Daoy (cell line): ENCODE data around the gene DSP. TPM values are rescaled to one million over a fixed set of nuclear protein-coding genes. Genes with fewer than 3 reads are reported as not detected.
A peak's percentile ranks its signal among the peaks of the same experiment; 100 is the strongest.

Experiments
- DNase-seq: peaks from one replicate; pipeline ENCODE4 v3.0.0-alpha.2; 2015; ENCODE audit warnings: low read depth
- total RNA-seq: library from RNA; depleted of rRNA; stranded (reverse); fragments of >200 nt; shearing (Covaris generic); gene quantifications from 2 replicates; pipeline ENCODE4 v1.2.3, GENCODE V29; 2014; rRNA removed

DSP gene
- 62.7 and 67.4 TPM in 2 replicates for total RNA-seq

GRCh38 chr6:7541175-7542064 is at the start of gene DSP:
Gene DSP (plus strand): TSS chr6:7541671. CDS start chr6:7541916, 245 bp downstream.
- DNase-seq: peak; percentile 90

GRCh38 chr6:7493866-7494265 is 47.6 kb upstream of the DSP start:
- DNase-seq: no peak

DNA sequence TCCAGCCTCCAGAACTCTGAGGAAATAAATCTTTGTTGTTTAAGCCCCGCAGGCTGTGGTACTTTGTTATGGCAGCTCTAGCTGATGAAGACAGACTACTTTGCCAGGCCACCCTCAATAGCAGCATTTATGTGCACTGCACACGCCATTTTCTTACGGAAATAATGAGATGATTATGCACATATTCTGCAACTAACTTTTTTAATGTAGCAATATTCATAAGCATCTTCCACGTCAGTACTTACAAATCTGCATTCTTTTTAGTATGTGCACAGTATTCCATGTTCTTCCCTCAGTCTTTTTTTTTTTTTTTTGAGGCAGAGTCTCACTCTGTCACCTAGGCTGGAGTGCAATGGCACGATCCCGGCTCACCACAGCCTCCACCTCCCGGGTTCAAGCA is 46.8 kb upstream of the DSP start:
- no peak for DNase-seq

DNA sequence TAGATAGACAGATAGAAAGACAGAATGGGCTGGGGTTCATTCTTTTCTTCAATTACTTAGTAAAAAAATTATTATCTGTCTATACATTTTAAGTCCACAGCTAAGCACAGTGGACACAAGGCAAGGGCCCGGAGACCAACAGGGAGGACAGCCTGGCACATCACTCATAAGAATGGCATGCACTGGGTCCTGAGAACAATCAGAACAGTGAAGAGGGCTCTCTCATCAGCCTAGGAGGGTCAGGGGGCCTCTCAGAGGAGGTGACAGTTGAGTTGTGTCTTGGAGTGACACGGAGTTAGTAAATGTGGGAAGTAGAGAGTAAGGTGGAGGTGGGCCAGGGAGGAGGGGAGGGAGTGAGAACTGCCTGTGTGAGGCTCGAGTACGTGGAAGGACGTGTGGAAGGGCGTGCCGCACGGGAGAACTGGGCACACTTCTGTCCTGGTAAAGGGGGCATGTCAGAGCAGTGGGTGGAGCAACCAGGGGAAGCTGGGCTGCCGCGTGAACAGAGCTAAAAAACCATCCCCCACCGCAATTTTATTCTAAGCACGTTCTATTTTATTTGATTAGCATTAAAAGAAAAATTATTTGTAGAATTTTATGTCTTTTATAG is 45.1 kb upstream of the DSP start:
- peak; percentile 16 for DNase-seq

DNA sequence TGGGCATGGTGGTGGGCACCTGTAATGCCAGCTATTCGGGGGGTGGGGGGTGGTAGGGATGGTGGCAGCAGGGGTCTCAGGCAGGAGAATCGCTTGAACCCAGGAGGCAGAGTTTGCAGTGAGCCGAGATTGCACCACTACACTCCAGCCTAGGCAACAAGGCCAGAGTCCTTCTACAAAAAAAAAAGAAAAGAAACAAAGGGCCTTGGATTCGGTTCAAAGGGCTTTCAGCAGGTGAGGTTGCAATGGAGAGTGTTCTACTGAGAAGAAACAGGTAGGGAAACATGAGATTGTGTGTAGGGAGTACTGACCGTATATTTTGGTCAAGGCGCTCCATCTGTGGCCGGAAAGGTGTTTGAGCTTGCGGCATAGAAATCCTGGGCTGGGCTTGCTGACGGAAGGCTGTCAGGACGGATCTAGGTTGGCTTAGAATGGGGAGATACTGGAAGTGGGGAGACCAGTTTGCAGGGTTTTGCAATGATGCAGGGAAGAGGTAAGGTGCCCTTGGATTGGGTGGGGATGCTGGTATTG is 40.7 kb upstream of the DSP start:
- no peak for DNase-seq

GRCh38 chr6:7502743-7503142 is 38.7 kb upstream of the DSP start:
- DNase-seq: no peak

- DNase-seq: no peak
These were observed 37.4 kb upstream of the DSP start for GRCh38 chr6:7504041-7504440.

GRCh38 chr6:7505189-7505699 is 36.2 kb upstream of the DSP start:
- peak; percentile 97 for DNase-seq

GRCh38 chr6:7507600-7507999 is 33.9 kb upstream of the DSP start:
- DNase-seq: no peak

DNA sequence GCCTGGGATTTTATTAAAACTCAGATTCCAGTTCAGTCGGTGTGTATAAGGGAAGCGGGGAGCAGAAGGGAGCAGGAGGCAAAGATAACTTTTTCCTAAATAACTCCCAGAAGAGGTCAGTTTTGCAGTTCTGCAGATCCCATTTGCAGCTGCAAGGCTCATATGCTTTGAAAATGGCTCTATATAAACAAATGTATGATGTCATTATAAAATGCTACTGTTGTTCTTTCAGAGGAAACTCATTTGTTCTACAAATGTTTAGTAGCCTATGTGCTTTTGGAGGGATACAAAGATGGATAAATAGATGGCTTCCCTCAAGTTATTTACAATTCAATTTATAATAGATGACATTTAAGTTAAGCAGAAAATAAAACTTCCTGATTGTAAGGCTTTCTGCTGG is 29.2 kb upstream of the DSP start:
- no peak for DNase-seq

DNA sequence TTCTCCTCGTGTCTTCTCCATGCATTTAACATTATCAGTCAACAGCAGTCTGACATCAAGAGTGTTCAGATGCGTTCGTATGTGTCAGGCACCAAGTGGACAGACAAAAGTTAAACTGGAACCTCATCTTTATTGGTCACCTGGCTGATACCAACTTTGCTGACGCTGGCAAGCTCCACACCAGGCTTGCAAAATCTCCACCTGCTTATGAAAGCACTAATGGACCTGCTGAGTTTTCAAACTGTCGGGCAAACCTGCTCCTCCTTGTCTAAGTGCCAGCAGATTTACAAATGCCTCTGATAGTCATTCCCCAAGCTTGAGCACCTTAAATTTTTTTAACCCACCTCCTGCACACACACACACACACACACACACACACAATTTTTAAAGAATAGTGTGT is 27.9 kb upstream of the DSP start:
- no peak for DNase-seq

DNA sequence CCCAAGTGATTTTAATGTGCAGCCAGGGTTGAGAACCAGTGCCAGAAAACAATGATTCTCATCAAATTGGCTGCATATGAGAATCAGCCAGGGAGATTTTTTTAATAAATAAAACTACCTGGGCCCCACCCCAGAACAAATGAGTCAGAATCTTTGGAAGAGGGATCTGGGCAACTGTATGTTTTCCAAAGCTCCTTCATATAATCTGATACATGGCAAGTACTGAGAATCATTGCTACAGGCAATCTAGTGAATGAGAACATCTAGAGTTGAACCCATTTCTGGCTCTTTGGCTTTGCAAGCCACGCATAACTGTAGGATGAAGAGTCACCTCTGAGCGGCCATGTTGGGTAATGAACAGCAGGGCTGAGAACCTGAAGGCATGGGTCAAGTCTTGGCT is 26.1 kb upstream of the DSP start:
- no peak for DNase-seq

GRCh38 chr6:7518877-7519276 is 22.6 kb upstream of the DSP start:
- DNase-seq: no peak

DNA sequence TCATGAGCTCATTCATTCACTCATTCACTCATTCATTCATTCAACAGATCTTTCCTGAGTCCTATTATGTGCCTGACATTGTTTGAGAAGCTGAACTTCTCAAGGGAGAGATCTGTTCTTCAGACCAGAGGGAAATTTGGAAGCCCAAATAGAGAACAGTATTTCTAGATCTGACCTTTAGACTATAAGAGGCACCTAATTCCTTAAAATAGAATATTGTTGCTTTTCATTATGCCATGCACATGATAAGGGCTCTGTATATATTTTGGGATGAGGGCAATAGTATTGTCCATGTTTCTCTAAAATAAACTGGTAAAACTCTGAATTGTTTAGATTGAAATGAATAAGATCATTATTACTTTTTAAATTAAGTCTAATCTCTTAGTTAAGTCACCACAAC is 18.6 kb upstream of the DSP start:
- no peak for DNase-seq

- DNase-seq: no peak
These were observed 17.5 kb upstream of the DSP start for GRCh38 chr6:7523922-7524321.

- DNase-seq: no peak
These were observed 14.7 kb upstream of the DSP start for GRCh38 chr6:7526755-7527154.

- DNase-seq: peak; percentile 92
These were observed 12.9 kb upstream of the DSP start for GRCh38 chr6:7528565-7528964.

DNA sequence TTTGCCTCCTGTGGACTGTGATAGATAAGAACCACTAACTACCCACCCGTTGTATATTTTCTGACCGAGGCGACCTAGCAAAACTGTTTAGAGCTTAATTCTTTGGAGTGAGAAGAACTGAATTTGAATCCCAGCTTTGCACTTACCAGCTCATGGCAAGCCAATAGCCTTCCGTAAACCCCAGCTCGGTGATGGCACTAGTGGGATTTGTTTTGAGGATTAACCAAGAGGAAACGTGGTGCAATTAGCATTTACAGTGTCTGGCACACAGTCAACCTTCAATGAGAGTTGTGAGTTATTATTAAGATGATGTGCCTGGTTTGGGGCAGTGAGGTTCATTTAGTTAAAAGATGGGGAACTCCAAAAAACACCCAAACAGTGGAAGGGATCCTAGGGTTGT is 12.3 kb upstream of the DSP start:
- DNase-seq: peak; percentile 58

DNA sequence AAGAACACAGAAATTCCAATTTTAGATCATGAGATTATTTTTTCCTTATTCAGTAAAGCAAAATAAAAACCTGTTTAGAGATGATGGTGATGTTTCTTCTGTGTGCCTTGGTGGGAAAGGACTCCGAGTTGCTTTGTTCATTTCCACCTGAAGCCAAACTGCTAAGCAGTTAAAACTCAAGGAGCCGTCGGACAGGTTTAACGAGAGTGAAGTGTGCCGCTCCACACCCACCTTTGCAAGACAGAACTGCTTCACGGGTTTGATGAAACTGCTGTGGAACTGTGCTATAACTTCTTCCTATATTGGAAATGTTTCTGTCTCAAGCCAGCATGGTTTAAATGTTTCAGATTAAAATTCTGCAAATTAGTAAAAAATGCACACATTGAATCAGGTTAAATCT is 9.2 kb upstream of the DSP start:
- no peak for DNase-seq

- DNase-seq: no peak
These were observed 8.7 kb upstream of the DSP start for GRCh38 chr6:7532821-7533220.

DNA sequence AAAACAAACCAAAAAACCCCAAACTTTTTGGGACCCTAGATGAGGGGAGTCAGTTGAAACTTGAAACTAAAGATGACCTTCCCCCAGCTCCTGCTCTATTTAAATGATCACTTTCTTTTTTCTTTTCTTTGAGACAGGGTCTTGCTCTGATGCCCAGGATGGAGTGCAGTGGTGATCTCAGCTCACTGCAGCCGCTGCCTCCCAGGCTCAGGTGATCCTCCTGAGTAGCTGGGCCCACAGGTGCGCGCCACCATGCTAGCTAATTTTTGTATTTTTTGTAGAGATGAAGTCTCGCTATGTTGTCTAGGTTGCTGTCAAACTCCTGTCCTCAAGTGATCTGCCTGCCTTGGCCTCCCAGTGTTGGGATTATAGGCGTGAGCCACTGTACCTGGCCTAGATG is 7.3 kb upstream of the DSP start:
- DNase-seq: no peak

- no peak for DNase-seq
These were observed 6.0 kb upstream of the DSP start for GRCh38 chr6:7535498-7535897.
